ENCODE data around the gene KLF16.

DNA sequence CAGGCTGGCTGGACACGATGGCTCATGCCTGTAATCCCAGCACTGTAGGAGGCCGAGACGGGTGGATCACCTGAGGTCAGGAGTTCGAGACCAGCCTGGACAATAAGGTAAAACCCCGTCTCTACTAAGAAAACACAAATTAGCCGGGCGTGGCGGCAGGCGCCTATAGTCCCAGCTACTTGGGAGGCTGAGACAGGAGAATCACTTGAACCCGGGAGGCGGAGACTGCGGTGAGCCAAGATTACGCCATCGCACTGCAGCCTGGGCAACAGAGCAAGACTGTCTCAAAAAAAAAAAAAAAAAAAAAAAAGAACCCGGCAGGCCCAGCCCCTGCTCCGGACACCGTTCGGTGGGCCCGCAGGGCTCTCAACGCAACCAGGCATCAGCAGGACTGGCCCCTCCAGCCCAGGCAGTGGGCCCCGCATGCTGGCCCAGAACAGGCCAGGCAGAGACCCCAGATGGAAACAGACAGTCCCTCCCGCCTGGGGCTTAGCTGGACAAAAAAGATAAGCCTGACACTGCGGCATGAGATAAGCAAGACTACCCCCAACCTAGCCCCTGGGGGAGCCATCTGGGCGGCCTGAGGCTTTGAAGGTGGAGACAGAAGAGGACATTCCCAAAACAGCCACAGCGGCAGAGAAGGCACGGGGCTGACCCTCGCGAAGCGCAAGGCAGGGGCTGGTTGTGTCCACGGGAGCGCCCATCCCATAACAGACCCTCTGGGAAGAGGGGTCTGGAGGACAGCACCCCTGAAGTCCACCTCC lies 26.7 kb downstream of the KLF16 start:
- TF ChIP-seq, protein P1, sequence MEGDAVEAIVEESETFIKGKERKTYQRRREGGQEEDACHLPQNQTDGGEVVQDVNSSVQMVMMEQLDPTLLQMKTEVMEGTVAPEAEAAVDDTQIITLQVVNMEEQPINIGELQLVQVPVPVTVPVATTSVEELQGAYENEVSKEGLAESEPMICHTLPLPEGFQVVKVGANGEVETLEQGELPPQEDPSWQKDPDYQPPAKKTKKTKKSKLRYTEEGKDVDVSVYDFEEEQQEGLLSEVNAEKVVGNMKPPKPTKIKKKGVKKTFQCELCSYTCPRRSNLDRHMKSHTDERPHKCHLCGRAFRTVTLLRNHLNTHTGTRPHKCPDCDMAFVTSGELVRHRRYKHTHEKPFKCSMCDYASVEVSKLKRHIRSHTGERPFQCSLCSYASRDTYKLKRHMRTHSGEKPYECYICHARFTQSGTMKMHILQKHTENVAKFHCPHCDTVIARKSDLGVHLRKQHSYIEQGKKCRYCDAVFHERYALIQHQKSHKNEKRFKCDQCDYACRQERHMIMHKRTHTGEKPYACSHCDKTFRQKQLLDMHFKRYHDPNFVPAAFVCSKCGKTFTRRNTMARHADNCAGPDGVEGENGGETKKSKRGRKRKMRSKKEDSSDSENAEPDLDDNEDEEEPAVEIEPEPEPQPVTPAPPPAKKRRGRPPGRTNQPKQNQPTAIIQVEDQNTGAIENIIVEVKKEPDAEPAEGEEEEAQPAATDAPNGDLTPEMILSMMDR (IDR thresholded peaks at IDR 0.05), result no peak
- TF ChIP-seq ZFX (IDR thresholded peaks at IDR 0.05; ENCODE audit: borderline replicate concordance), result no peak
